ENCODE results near the gene DYRK1B. TPM values are rescaled to one million over a fixed set of nuclear protein-coding genes. Genes with fewer than 3 reads are reported as not detected.

DYRK1B gene
- polyA plus RNA-seq, 1 experiment: 8.4 TPM

- no peaks in the 10 kb centered on the region for H3K27me3 ChIP-seq (ENCODE audit: control insufficient read depth, insufficient read depth, low read length)
- no peak for DNase-seq (ENCODE audit: low read depth)
- ChIA-PET POLR2A (no interaction called here), CTCF (no interaction called here)
- no peak overlapping the region for H3K4me3 ChIP-seq (ENCODE audit: low read depth, low read length)
- no peak for TF ChIP-seq CTCF (IDR thresholded peaks at IDR 0.05; ENCODE audit: insufficient read depth, low read depth, low read length)
- H3K36me3 ChIP-seq (ENCODE audit: control insufficient read depth, insufficient read depth, low read length): no peaks in the 10 kb centered on the region
These were observed 36.4 kb upstream of the DYRK1B start for GRCh38 chr19:39870171-39870971.

DNA sequence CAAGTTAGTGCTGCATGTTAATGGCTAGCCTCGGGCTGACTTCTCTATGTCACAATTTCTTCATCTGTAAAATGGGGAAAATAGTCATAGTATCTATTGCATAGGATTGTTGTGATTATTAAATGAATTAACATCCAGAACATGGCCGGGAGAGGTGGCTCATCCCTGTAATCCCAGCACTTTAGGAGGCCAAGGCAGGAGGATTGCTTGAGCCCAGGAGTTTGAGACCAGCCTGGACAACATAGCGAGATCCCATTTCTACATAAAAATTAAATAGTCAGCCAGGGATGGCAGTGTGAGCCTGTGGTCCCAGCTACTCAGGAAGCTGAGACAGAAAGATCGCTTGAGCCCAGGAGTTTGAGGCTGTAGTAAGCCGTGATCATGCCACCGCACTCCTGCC lies 34.0 kb upstream of the DYRK1B start:
- no peaks in the 10 kb centered on the region for H3K36me3 ChIP-seq (ENCODE audit: control insufficient read depth, insufficient read depth, low read length)
- CTCF ChIA-PET: interaction anchor here (1.2 kb wide), 1 partner anchor 25 kb away, joined by 4 read pairs; no protein-coding TSS in a partner anchor
- DNase-seq (ENCODE audit: low read depth): no peak
- H3K4me3 ChIP-seq (ENCODE audit: low read depth, low read length): no peak overlapping the region
- no peak for TF ChIP-seq CTCF (IDR thresholded peaks at IDR 0.05; ENCODE audit: insufficient read depth, low read depth, low read length)
- POLR2A ChIA-PET: no interaction called here
- H3K27me3 ChIP-seq (ENCODE audit: control insufficient read depth, insufficient read depth, low read length): no peaks in the 10 kb centered on the region

GRCh38 chr19:39867133-39867532 lies 33.2 kb upstream of the DYRK1B start:
- no peak for TF ChIP-seq CTCF (IDR thresholded peaks at IDR 0.05; ENCODE audit: insufficient read depth, low read depth, low read length)
- H3K36me3 ChIP-seq (ENCODE audit: control insufficient read depth, insufficient read depth, low read length): no peaks in the 10 kb centered on the region
- DNase-seq (ENCODE audit: low read depth): no peak
- H3K4me3 ChIP-seq (ENCODE audit: low read depth, low read length): no peak overlapping the region
- no peaks in the 10 kb centered on the region for H3K27me3 ChIP-seq (ENCODE audit: control insufficient read depth, insufficient read depth, low read length)
- CTCF ChIA-PET: no interaction called here
- POLR2A ChIA-PET: no interaction called here

- no peaks in the 10 kb centered on the region for H3K27me3 ChIP-seq (ENCODE audit: control insufficient read depth, insufficient read depth, low read length)
- H3K36me3 ChIP-seq (ENCODE audit: control insufficient read depth, insufficient read depth, low read length): no peaks in the 10 kb centered on the region
- DNase-seq (ENCODE audit: low read depth): no peak
- CTCF ChIA-PET: no interaction called here
- H3K4me3 ChIP-seq (ENCODE audit: low read depth, low read length): no peak overlapping the region
- POLR2A ChIA-PET: no interaction called here
- no peak for TF ChIP-seq CTCF (IDR thresholded peaks at IDR 0.05; ENCODE audit: insufficient read depth, low read depth, low read length)
These were observed 32.0 kb upstream of the DYRK1B start for GRCh38 chr19:39865953-39866352.

GRCh38 chr19:39865186-39865585 lies 31.2 kb upstream of the DYRK1B start:
- no peak for TF ChIP-seq CTCF (IDR thresholded peaks at IDR 0.05; ENCODE audit: insufficient read depth, low read depth, low read length)
- Histone ChIP-seq H3K4me3 (ENCODE audit: low read depth, low read length) (no peak overlapping the region), H3K36me3 (ENCODE audit: control insufficient read depth, insufficient read depth, low read length) (no peaks in the 10 kb centered on the region), H3K27me3 (ENCODE audit: control insufficient read depth, insufficient read depth, low read length) (no peaks in the 10 kb centered on the region)
- ChIA-PET CTCF (no interaction called here), POLR2A (no interaction called here)
- DNase-seq (ENCODE audit: low read depth): no peak

Measured in BJ (cell line).